Memory B cell (primary cell): Measurements from ENCODE around the gene ATOH1.

Source experiments
- ATAC-seq: fragments of 150-1000 bp; cut with Tn5 transposase; 2 replicates; pipeline ENCODE4 v1.10.0; 2021; ENCODE audit warnings: low read depth, mild to moderate bottlenecking, moderate library complexity
- DNase-seq, 2 donors: peaks; one replicate each; pipeline ENCODE4 v3.0.0; 2022; ENCODE audit warnings: low spot score in 2 of 2
- H3K27ac Mint-ChIP-seq: one replicate; pipeline ENCODE4 v1.8.0; 2022; ENCODE audit warnings: mild to moderate bottlenecking, moderate library complexity, mixed read lengths
- H3K27me3 Mint-ChIP-seq: one replicate; pipeline ENCODE4 v1.8.0; 2022; ENCODE audit warnings: mixed read lengths
- H3K36me3 Mint-ChIP-seq: one replicate; pipeline ENCODE4 v1.8.0; 2022; ENCODE audit warnings: mild to moderate bottlenecking, mixed read lengths
- H3K4me1 Mint-ChIP-seq: one replicate; pipeline ENCODE4 v1.8.0; 2022; ENCODE audit warnings: mixed read lengths
- H3K4me3 Mint-ChIP-seq: one replicate; pipeline ENCODE4 v1.8.0; 2022; ENCODE audit warnings: mild to moderate bottlenecking, moderate library complexity, mixed read lengths
- H3K9me3 Mint-ChIP-seq: one replicate; pipeline ENCODE4 v1.8.0; 2022; ENCODE audit warnings: mixed read lengths

Gene ATOH1

GRCh38 chr4:93828332-93828994, at the start of gene ATOH1:
TSS of gene ATOH1 (plus strand) at chr4:93828753. CDS start at chr4:93828927, 174 bp downstream.
- Mint-ChIP-seq H3K4me3 (peak within 1 kb of the TSS; percentile 65), H3K4me1 (peaks cover 4% of the 10 kb centered on the region), H3K9me3 (no peaks in the 10 kb centered on the region), H3K36me3 (no peaks in the 10 kb centered on the region), H3K27ac (no peak within 1 kb of the TSS), H3K27me3 (peaks cover 27% of the 10 kb centered on the region)
- DNase-seq = no peak
- ATAC-seq = no peak

- H3K4me3 Mint-ChIP-seq = no peak overlapping the region
- H3K27ac Mint-ChIP-seq = no peak overlapping the region
- DNase-seq (no peak), ATAC-seq (no peak)
- H3K9me3 Mint-ChIP-seq = no peaks in the 10 kb centered on the region
- peaks cover 4% of the 10 kb centered on the region for H3K27me3 Mint-ChIP-seq
- no peaks in the 10 kb centered on the region for H3K36me3 Mint-ChIP-seq
- no peaks in the 10 kb centered on the region for H3K4me1 Mint-ChIP-seq
Measured at GRCh38 chr4:93779228-93779627, 49.3 kb upstream of the ATOH1 start.

- H3K4me1 Mint-ChIP-seq = no peaks in the 10 kb centered on the region
Measured at GRCh38 chr4:93780080-93780479, 48.5 kb upstream of the ATOH1 start.

GRCh38 chr4:93781198-93781597, 47.4 kb upstream of the ATOH1 start:
- H3K9me3 Mint-ChIP-seq = no peaks in the 10 kb centered on the region
- no peaks in the 10 kb centered on the region for H3K4me1 Mint-ChIP-seq
- no peak overlapping the region for H3K4me3 Mint-ChIP-seq
- H3K36me3 Mint-ChIP-seq = no peaks in the 10 kb centered on the region
- H3K27me3 Mint-ChIP-seq = peaks cover 4% of the 10 kb centered on the region
- ATAC-seq = no peak
- DNase-seq = no peak
- H3K27ac Mint-ChIP-seq = no peak overlapping the region

More at GRCh38 chr4:93780080-93780479, 48.5 kb upstream of the ATOH1 start:
- H3K27ac Mint-ChIP-seq = no peak overlapping the region
- no peak overlapping the region for H3K4me3 Mint-ChIP-seq
- no peak for DNase-seq
- H3K27me3 Mint-ChIP-seq = peaks cover 4% of the 10 kb centered on the region
- H3K36me3 Mint-ChIP-seq = no peaks in the 10 kb centered on the region
- no peak for ATAC-seq
- H3K9me3 Mint-ChIP-seq = no peaks in the 10 kb centered on the region

- H3K4me3 Mint-ChIP-seq = no peak overlapping the region
- no peaks in the 10 kb centered on the region for H3K27me3 Mint-ChIP-seq
- H3K36me3 Mint-ChIP-seq = no peaks in the 10 kb centered on the region
- DNase-seq = no peak
- no peaks in the 10 kb centered on the region for H3K9me3 Mint-ChIP-seq
- no peak for ATAC-seq
- no peak overlapping the region for H3K27ac Mint-ChIP-seq
- no peaks in the 10 kb centered on the region for H3K4me1 Mint-ChIP-seq
Measured at GRCh38 chr4:93786149-93786548, 42.4 kb upstream of the ATOH1 start.

GRCh38 chr4:93788712-93789111, 39.8 kb upstream of the ATOH1 start:
- H3K9me3 Mint-ChIP-seq = no peaks in the 10 kb centered on the region
- H3K4me3 Mint-ChIP-seq = no peak overlapping the region
- no peak for ATAC-seq
- no peaks in the 10 kb centered on the region for H3K36me3 Mint-ChIP-seq
- DNase-seq = no peak
- H3K27me3 Mint-ChIP-seq = no peaks in the 10 kb centered on the region
- no peak overlapping the region for H3K27ac Mint-ChIP-seq
- H3K4me1 Mint-ChIP-seq = no peaks in the 10 kb centered on the region

- Mint-ChIP-seq H3K36me3 (no peaks in the 10 kb centered on the region), H3K27ac (no peak overlapping the region), H3K4me3 (no peak overlapping the region), H3K27me3 (peaks cover 2% of the 10 kb centered on the region), H3K4me1 (no peaks in the 10 kb centered on the region), H3K9me3 (no peaks in the 10 kb centered on the region)
- DNase-seq (peak in 1 of 2 donors; percentile 4), ATAC-seq (peak; percentile 26)
Measured at GRCh38 chr4:93791570-93792195, 36.9 kb upstream of the ATOH1 start.

GRCh38 chr4:93802045-93802444, 26.5 kb upstream of the ATOH1 start:
- Mint-ChIP-seq H3K27ac (no peak overlapping the region), H3K27me3 (no peaks in the 10 kb centered on the region), H3K36me3 (no peaks in the 10 kb centered on the region), H3K4me1 (no peaks in the 10 kb centered on the region), H3K9me3 (no peaks in the 10 kb centered on the region), H3K4me3 (no peak overlapping the region)
- ATAC-seq = no peak
- DNase-seq = no peak

GRCh38 chr4:93809773-93810172, 18.8 kb upstream of the ATOH1 start:
- H3K27ac Mint-ChIP-seq = no peak overlapping the region
- peaks cover 3% of the 10 kb centered on the region for H3K27me3 Mint-ChIP-seq
- no peaks in the 10 kb centered on the region for H3K9me3 Mint-ChIP-seq
- no peaks in the 10 kb centered on the region for H3K4me1 Mint-ChIP-seq
- H3K4me3 Mint-ChIP-seq = no peak overlapping the region
- H3K36me3 Mint-ChIP-seq = no peaks in the 10 kb centered on the region
- no peak for ATAC-seq
- no peak for DNase-seq

- DNase-seq (no peak), ATAC-seq (no peak)
- Mint-ChIP-seq H3K9me3 (no peaks in the 10 kb centered on the region), H3K4me3 (no peak overlapping the region), H3K27me3 (peaks cover 3% of the 10 kb centered on the region), H3K36me3 (no peaks in the 10 kb centered on the region), H3K4me1 (no peaks in the 10 kb centered on the region), H3K27ac (no peak overlapping the region)
Measured at GRCh38 chr4:93810340-93810992, 18.1 kb upstream of the ATOH1 start.

GRCh38 chr4:93813092-93813491, 15.5 kb upstream of the ATOH1 start:
- H3K27ac Mint-ChIP-seq = no peak overlapping the region
- no peaks in the 10 kb centered on the region for H3K36me3 Mint-ChIP-seq
- no peak for DNase-seq
- no peaks in the 10 kb centered on the region for H3K4me1 Mint-ChIP-seq
- ATAC-seq = no peak
- peaks cover 1% of the 10 kb centered on the region for H3K9me3 Mint-ChIP-seq
- H3K4me3 Mint-ChIP-seq = no peak overlapping the region
- peaks cover 1% of the 10 kb centered on the region for H3K27me3 Mint-ChIP-seq

GRCh38 chr4:93814141-93814540, 14.4 kb upstream of the ATOH1 start:
- no peak for ATAC-seq
- no peak overlapping the region for H3K4me3 Mint-ChIP-seq
- peaks cover 6% of the 10 kb centered on the region for H3K27me3 Mint-ChIP-seq
- H3K9me3 Mint-ChIP-seq = peaks cover 1% of the 10 kb centered on the region
- DNase-seq = no peak
- no peak overlapping the region for H3K27ac Mint-ChIP-seq
- no peaks in the 10 kb centered on the region for H3K36me3 Mint-ChIP-seq
- H3K4me1 Mint-ChIP-seq = no peaks in the 10 kb centered on the region

- Mint-ChIP-seq H3K27me3 (peaks cover 6% of the 10 kb centered on the region), H3K9me3 (peaks cover 1% of the 10 kb centered on the region), H3K4me1 (no peaks in the 10 kb centered on the region), H3K27ac (no peak overlapping the region), H3K36me3 (no peaks in the 10 kb centered on the region), H3K4me3 (no peak overlapping the region)
- ATAC-seq = peak; percentile 66
- no peak for DNase-seq
Measured at GRCh38 chr4:93814722-93815121, 13.8 kb upstream of the ATOH1 start.

GRCh38 chr4:93825551-93826216, 2.9 kb upstream of the ATOH1 start:
- Mint-ChIP-seq H3K27ac (no peak overlapping the region), H3K27me3 (peaks cover 16% of the 10 kb centered on the region), H3K4me3 (no peak overlapping the region), H3K9me3 (no peaks in the 10 kb centered on the region), H3K4me1 (peaks cover 4% of the 10 kb centered on the region), H3K36me3 (no peaks in the 10 kb centered on the region)
- no peak for DNase-seq
- ATAC-seq = no peak
